HEK293 (cell line): Measurements from ENCODE around the gene TRAF3.

ENCODE experiments used
- CTCF ChIA-PET: fragments of 350-600 bp; formaldehyde crosslinking; extraction: SDS; loops from one replicate; lab custom pipeline; 2021; ENCODE audit warnings: antibody characterized with exemption; lab: Yijun Ruan, JAX
- POLR2A ChIA-PET: fragments of 300-600 bp; formaldehyde crosslinking; extraction: SDS; loops from one replicate; lab custom pipeline; 2020; ENCODE audit warnings: antibody characterized with exemption, inconsistent platforms; lab: Yijun Ruan, JAX
- H3K27ac ChIP-seq: fragments of 200-500 bp; sonication (Bioruptor generic); 2 replicates; pipeline ENCODE4 v1.5.1; 2014; ENCODE audit warnings: low read depth, low read length, control low read depth, inconsistent platforms; ENCODE audit errors: extremely low read depth
- H3K36me3 ChIP-seq, 2 experiments: fragments of 200-500 bp in 1 of 2; sonication (Bioruptor generic) in 1 of 2; 1 replicate in 1 of 2; 2 replicates in 1 of 2; pipeline ENCODE4 v1.5.1; 2014 to 2017; ENCODE audit warnings: inconsistent platforms in 2 of 2, low read length in 2 of 2; ENCODE audit not compliant: control insufficient read depth in 2 of 2, insufficient read depth in 1 of 2
- H3K4me1 ChIP-seq: fragments of 200-500 bp; sonication (Bioruptor generic); 2 replicates; pipeline ENCODE4 v1.5.1; 2014; ENCODE audit warnings: mild to moderate bottlenecking, low read length, inconsistent platforms; ENCODE audit not compliant: control insufficient read depth, insufficient read depth
- H3K4me3 ChIP-seq: 2 replicates; pipeline ENCODE4 v1.5.1; 2011; ENCODE audit warnings: low read depth, mild to moderate bottlenecking, control low read depth, low read length, moderate library complexity
- H3K9me3 ChIP-seq: fragments of 200-500 bp; sonication (Bioruptor generic); 2 replicates; pipeline ENCODE4 v1.5.1; 2014; ENCODE audit warnings: low read depth, low read length, inconsistent platforms; ENCODE audit not compliant: control insufficient read depth, insufficient read depth
- GLI2 ChIP-seq: fragments of 450-650 bp; formaldehyde crosslinking; IDR thresholded peaks from 2 replicates; pipeline ENCODE4; 2017; ENCODE audit warnings: missing biosample characterization, missing genetic modification characterization, low read depth, borderline replicate concordance
- REPIN1 ChIP-seq: fragments of 450-650 bp; formaldehyde crosslinking; IDR thresholded peaks from 2 replicates; pipeline ENCODE4 v1.5.1; 2017; ENCODE audit warnings: missing biosample characterization, missing genetic modification characterization, low read depth
- ZBTB44 ChIP-seq: fragments of 450-650 bp; IDR thresholded peaks from 2 replicates; pipeline ENCODE4 v1.5.1; 2018; ENCODE audit warnings: missing biosample characterization, mild to moderate bottlenecking, missing genetic modification characterization
- ZBTB49 ChIP-seq: fragments of 450-650 bp; formaldehyde crosslinking; IDR thresholded peaks from 2 replicates; pipeline ENCODE4 v1.5.1; 2016; ENCODE audit warnings: missing biosample characterization, missing genetic modification characterization, low read depth
- ZNF155 ChIP-seq: fragments of 450-650 bp; formaldehyde crosslinking; IDR thresholded peaks from 2 replicates; pipeline ENCODE4 v1.5.1; 2016; ENCODE audit warnings: missing biosample characterization, missing genetic modification characterization
- ZNF341 ChIP-seq: fragments of 450-650 bp; formaldehyde crosslinking; IDR thresholded peaks from 2 replicates; pipeline ENCODE4; 2016; ENCODE audit warnings: low read depth, missing biosample characterization, missing genetic modification characterization
- ZNF37A ChIP-seq: fragments of 450-650 bp; IDR thresholded peaks from 2 replicates; pipeline ENCODE4 v1.5.1; 2018; ENCODE audit warnings: missing biosample characterization, missing genetic modification characterization
- ZNF423 ChIP-seq: fragments of 450-650 bp; formaldehyde crosslinking; IDR thresholded peaks from 2 replicates; pipeline ENCODE4 v1.5.1; 2016; ENCODE audit warnings: missing biosample characterization, missing genetic modification characterization
- ZNF510 ChIP-seq: fragments of 450-650 bp; formaldehyde crosslinking; IDR thresholded peaks from 2 replicates; pipeline ENCODE4 v1.5.1; 2018; ENCODE audit warnings: mild to moderate bottlenecking, missing genetic modification characterization, missing biosample characterization; ENCODE audit not compliant: insufficient replicate concordance
- ZNF513 ChIP-seq: fragments of 450-650 bp; IDR thresholded peaks from 2 replicates; pipeline ENCODE4 v1.5.1; 2018; ENCODE audit warnings: missing biosample characterization, missing genetic modification characterization
- ZNF514 ChIP-seq: fragments of 450-650 bp; formaldehyde crosslinking; IDR thresholded peaks from 2 replicates; pipeline ENCODE4 v1.5.1; 2016; ENCODE audit warnings: missing biosample characterization, missing genetic modification characterization
- ZNF529 ChIP-seq: fragments of 450-650 bp; formaldehyde crosslinking; IDR thresholded peaks from 2 replicates; pipeline ENCODE4 v1.5.1; 2017; ENCODE audit warnings: missing genetic modification characterization, missing biosample characterization; ENCODE audit not compliant: insufficient replicate concordance
- ZNF707 ChIP-seq: fragments of 450-650 bp; formaldehyde crosslinking; IDR thresholded peaks from 2 replicates; pipeline ENCODE4 v1.5.1; 2016; ENCODE audit warnings: missing biosample characterization, missing genetic modification characterization
- ZNF785 ChIP-seq: fragments of 450-650 bp; formaldehyde crosslinking; IDR thresholded peaks from 2 replicates; pipeline ENCODE4 v1.5.1; 2016; ENCODE audit warnings: missing biosample characterization, missing genetic modification characterization
- ZNF830 ChIP-seq: fragments of 450-650 bp; IDR thresholded peaks from 2 replicates; pipeline ENCODE4 v1.5.0; 2018; ENCODE audit warnings: missing biosample characterization, missing genetic modification characterization, low read depth, mild to moderate bottlenecking, moderate library complexity
- ZNF843 ChIP-seq: fragments of 450-650 bp; formaldehyde crosslinking; IDR thresholded peaks from 2 replicates; pipeline ENCODE4 v1.5.1; 2016; ENCODE audit warnings: missing biosample characterization, missing genetic modification characterization
- ZSCAN16 ChIP-seq: fragments of 450-650 bp; formaldehyde crosslinking; IDR thresholded peaks from 2 replicates; pipeline ENCODE4 v1.5.1; 2016; ENCODE audit warnings: missing biosample characterization, missing genetic modification characterization
- ZSCAN5A ChIP-seq: fragments of 450-650 bp; formaldehyde crosslinking; IDR thresholded peaks from 2 replicates; pipeline ENCODE4 v1.5.1; 2016; ENCODE audit warnings: missing biosample characterization, missing genetic modification characterization

The TRAF3 gene

GRCh38 chr14:102826161-102826560 lies 48.9 kb downstream of the TRAF3 start:
- Histone ChIP-seq H3K9me3 (no peaks in the 10 kb centered on the region), H3K4me1 (peaks cover 8% of the 10 kb centered on the region; the same call in 1 of the 2 replicates), H3K27ac (no peak overlapping the region), H3K36me3 (peaks cover 0 to 3% of the 10 kb centered on the region in 2 experiments; a peak in 1 of 3 replicates), H3K4me3 (no peak overlapping the region)
- ChIA-PET CTCF (no interaction called here), POLR2A (no interaction called here)
- no peak for TF ChIP-seq ZNF423 (tag by site-specific recombination)
- TF ChIP-seq ZBTB44 = no peak
- TF ChIP-seq ZSCAN5A (tag by site-specific recombination) = no peak
- TF ChIP-seq GLI2 (tag by site-specific recombination) = no peak
- TF ChIP-seq REPIN1 (tag by site-specific recombination) = no peak
- no peak for TF ChIP-seq ZNF510
- no peak for TF ChIP-seq ZNF341 (tag by site-specific recombination)
- no peak for TF ChIP-seq ZNF513
- no peak for TF ChIP-seq ZNF707 (tag by site-specific recombination)
- no peak for TF ChIP-seq ZNF514 (tag by site-specific recombination)
- no peak for TF ChIP-seq ZNF843

- H3K9me3 ChIP-seq = no peaks in the 10 kb centered on the region
- no peak overlapping the region for H3K27ac ChIP-seq
- ChIA-PET CTCF (no interaction called here), POLR2A (no interaction called here)
- H3K4me3 ChIP-seq = no peak overlapping the region
- peaks cover 0 to 6% of the 10 kb centered on the region in 2 experiments; a peak in 1 of 3 replicates for H3K36me3 ChIP-seq
- H3K4me1 ChIP-seq = 0 out of 2 replicates have a peak, but pooled peaks cover 5% of the 10 kb centered on the region
- TF ChIP-seq ZNF529 (no peak), ZNF155 (tag by site-specific recombination) (no peak)
These were observed 49.8 kb downstream of the TRAF3 start for GRCh38 chr14:102826751-102827675.

GRCh38 chr14:102827716-102828115 lies 50.5 kb downstream of the TRAF3 start:
- Histone ChIP-seq H3K4me1 (0 out of 2 replicates have a peak, but pooled peaks cover 5% of the 10 kb centered on the region), H3K4me3 (no peak overlapping the region)

More at GRCh38 chr14:102827716-102828115, 50.5 kb downstream of the TRAF3 start:
- H3K36me3 ChIP-seq = peaks cover 0 to 6% of the 10 kb centered on the region in 2 experiments; a peak in 2 of 3 replicates
- H3K27ac ChIP-seq = no peak overlapping the region
- ChIA-PET CTCF (no interaction called here), POLR2A (no interaction called here)
- no peak for TF ChIP-seq ZBTB49 (tag by site-specific recombination)
- TF ChIP-seq ZSCAN16 = peak; percentile 86
- TF ChIP-seq ZNF37A (tag by site-specific recombination) = no peak
- no peak for TF ChIP-seq ZNF785 (tag by site-specific recombination)
- TF ChIP-seq ZNF830 (tag by site-specific recombination) = no peak
- no peaks in the 10 kb centered on the region for H3K9me3 ChIP-seq
